Measurements from ENCODE around the gene C1QTNF8.

C1QTNF8 gene

GRCh38 chr16:1080801-1081733 lies 15.0 kb downstream of the C1QTNF8 start:
- no peak for TF ChIP-seq CTCF (IDR thresholded peaks at IDR 0.05; ENCODE audit: insufficient read depth, low read depth, low read length, missing control alignments)
- no peak for DNase-seq (ENCODE audit: low read depth)
- no peak overlapping the region for H3K4me3 ChIP-seq (ENCODE audit: low read length)

- TF ChIP-seq CTCF (IDR thresholded peaks at IDR 0.05; ENCODE audit: insufficient read depth, low read depth, low read length, missing control alignments) = no peak
- H3K4me3 ChIP-seq (ENCODE audit: low read length) = no peak overlapping the region
- no peak for DNase-seq (ENCODE audit: low read depth)
These were observed 16.1 kb downstream of the C1QTNF8 start for GRCh38 chr16:1079786-1080525.

- no peak for TF ChIP-seq CTCF (IDR thresholded peaks at IDR 0.05; ENCODE audit: insufficient read depth, low read depth, low read length, missing control alignments)
- no peak overlapping the region for H3K4me3 ChIP-seq (ENCODE audit: low read length)
- no peak for DNase-seq (ENCODE audit: low read depth)
These were observed 16.7 kb downstream of the C1QTNF8 start for GRCh38 chr16:1079341-1079740.

- no peak overlapping the region for H3K4me3 ChIP-seq (ENCODE audit: low read length)
- TF ChIP-seq CTCF (IDR thresholded peaks at IDR 0.05; ENCODE audit: insufficient read depth, low read depth, low read length, missing control alignments) = no peak
- DNase-seq (ENCODE audit: low read depth) = peak; percentile 38
These were observed 17.4 kb downstream of the C1QTNF8 start for GRCh38 chr16:1078579-1079021.

GRCh38 chr16:1077877-1078578 lies 18.0 kb downstream of the C1QTNF8 start:
- no peak overlapping the region for H3K4me3 ChIP-seq (ENCODE audit: low read length)
- TF ChIP-seq CTCF (IDR thresholded peaks at IDR 0.05; ENCODE audit: insufficient read depth, low read depth, low read length, missing control alignments) = no peak
- no peak for DNase-seq (ENCODE audit: low read depth)

GRCh38 chr16:1076801-1077576 lies 19.1 kb downstream of the C1QTNF8 start:
- no peak for TF ChIP-seq CTCF (IDR thresholded peaks at IDR 0.05; ENCODE audit: insufficient read depth, low read depth, low read length, missing control alignments)
- H3K4me3 ChIP-seq (ENCODE audit: low read length) = no peak overlapping the region
- no peak for DNase-seq (ENCODE audit: low read depth)

Data from epithelial cell of esophagus (primary cell).